DOHH2 (cell line): ENCODE results near the gene CREBBP.

Source experiments
- EZH2phosphoT487 ChIP-seq: fragments of 200-600 bp; sonication (generic); IDR thresholded peaks from 2 replicates; pipeline ENCODE4 v1.6.1; 2017; ENCODE audit warnings: borderline replicate concordance, mild to moderate bottlenecking, antibody characterized with exemption, low read length, moderate library complexity, mixed read lengths
- TF ChIP-seq, protein P1 (sequence below): fragments of 200-600 bp; sonication (generic); IDR thresholded peaks from one replicate; pipeline ENCODE4 v1.5.1; 2014; ENCODE audit warnings: antibody characterized with exemption, mild to moderate bottlenecking, low read depth, low read length; ENCODE audit not compliant: poor library complexity, severe bottlenecking

DNA sequence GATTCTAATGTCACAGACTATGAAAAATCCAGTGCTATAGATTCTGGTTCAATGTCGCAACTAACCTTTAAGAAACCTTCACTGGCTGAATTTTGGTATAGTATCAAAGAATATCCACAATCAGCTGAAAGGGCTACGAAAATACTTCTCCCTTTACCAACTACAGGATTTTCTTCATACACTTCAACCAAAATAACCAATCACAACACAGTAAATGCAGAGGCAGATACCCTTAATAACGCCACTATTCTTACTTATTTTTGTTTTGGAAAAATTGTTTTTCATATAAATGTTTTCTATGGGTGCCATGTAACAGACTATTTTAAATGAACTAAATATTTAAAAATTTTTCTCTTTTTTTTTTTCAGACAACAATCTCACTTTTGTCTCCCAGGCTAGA is 114.3 kb downstream of the CREBBP start:
- TF ChIP-seq, protein P1, sequence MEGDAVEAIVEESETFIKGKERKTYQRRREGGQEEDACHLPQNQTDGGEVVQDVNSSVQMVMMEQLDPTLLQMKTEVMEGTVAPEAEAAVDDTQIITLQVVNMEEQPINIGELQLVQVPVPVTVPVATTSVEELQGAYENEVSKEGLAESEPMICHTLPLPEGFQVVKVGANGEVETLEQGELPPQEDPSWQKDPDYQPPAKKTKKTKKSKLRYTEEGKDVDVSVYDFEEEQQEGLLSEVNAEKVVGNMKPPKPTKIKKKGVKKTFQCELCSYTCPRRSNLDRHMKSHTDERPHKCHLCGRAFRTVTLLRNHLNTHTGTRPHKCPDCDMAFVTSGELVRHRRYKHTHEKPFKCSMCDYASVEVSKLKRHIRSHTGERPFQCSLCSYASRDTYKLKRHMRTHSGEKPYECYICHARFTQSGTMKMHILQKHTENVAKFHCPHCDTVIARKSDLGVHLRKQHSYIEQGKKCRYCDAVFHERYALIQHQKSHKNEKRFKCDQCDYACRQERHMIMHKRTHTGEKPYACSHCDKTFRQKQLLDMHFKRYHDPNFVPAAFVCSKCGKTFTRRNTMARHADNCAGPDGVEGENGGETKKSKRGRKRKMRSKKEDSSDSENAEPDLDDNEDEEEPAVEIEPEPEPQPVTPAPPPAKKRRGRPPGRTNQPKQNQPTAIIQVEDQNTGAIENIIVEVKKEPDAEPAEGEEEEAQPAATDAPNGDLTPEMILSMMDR = no peak
- TF ChIP-seq EZH2phosphoT487 = no peak
